Activated CD4-positive, alpha-beta T cell treated with anti-CD3 and anti-CD28 coated beads for 4 hours (primary cell): ENCODE data around the gene TRMT44.
"Not testable (repeated sequence)": the region's sequence is repeated elsewhere in the genome, so short reads cannot be mapped to it uniquely, and the experiment has no call there.

Experiments used
- DNase-seq, 2 donors: peaks; one replicate each; pipeline ENCODE4 v3.0.0-alpha.2; 2020

Gene TRMT44

DNA sequence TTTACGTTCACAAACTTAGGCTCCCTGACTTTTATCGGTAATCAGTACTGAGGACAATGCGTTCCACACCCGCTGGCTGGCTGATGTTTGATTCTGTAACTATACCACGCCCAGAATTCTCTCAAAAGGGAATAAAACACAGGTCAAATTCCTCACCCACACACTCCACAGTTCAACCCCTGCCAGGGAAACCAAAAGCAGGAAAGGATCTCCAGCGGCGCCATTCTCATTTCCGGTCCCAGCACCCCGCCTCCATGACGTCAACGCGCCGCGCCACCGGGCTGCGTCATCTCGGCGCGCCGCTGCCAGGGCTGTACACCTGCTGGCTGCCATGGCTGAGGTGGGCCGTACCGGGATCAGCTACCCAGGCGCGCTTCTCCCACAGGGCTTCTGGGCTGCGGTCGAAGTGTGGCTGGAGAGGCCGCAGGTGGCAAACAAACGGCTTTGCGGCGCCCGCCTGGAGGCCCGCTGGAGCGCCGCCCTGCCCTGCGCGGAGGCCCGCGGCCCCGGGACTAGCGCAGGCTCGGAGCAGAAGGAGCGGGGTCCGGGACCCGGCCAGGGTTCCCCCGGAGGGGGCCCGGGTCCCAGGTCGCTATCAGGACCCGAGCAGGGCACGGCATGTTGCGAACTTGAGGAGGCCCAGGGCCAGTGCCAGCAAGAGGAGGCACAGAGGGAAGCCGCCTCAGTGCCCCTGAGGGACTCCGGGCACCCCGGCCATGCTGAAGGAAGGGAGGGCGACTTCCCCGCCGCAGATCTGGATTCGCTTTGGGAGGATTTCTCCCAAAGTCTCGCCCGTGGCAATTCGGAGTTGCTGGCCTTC is at the start of gene TRMT44, which contains the start of gene ACOX3:
TSS of gene TRMT44 (plus strand) at position 286 of the 820 bp plus-strand sequence. CDS start at position 332, 46 bp downstream.
TSS of gene ACOX3 (minus strand) at position 232 of the 820 bp plus-strand sequence. CDS start 24,202 bp downstream, outside the sequence.
- DNase-seq, result peak; percentile 87 to 97

GRCh38 chr4:8391071-8391470 is 49.5 kb upstream of the TRMT44 start:
- no peak for DNase-seq

DNA sequence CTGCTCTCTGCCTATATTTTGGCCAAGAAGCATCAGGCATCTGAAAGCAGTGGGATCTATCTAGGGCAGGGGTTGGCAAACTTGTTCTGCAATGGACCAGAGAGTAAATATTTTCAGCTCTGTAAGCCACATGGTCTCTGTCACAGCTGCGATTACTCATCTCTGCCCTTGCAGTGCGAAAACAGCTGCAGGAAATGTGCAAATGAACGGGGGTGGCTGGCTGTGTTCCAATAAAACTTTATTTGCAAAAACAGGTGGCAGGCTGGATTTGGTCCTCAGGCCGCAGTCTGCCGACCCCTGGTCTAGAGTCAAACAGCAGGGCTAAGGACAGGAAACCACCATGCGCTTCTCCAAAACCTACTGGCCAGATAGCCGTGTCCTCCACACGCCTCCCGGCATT is 48.6 kb upstream of the TRMT44 start:
- no peak for DNase-seq

GRCh38 chr4:8392591-8393190 is 47.9 kb upstream of the TRMT44 start:
- DNase-seq, result no peak

- no peak for DNase-seq
Measured at GRCh38 chr4:8393593-8394038, 47.0 kb upstream of the TRMT44 start.

DNA sequence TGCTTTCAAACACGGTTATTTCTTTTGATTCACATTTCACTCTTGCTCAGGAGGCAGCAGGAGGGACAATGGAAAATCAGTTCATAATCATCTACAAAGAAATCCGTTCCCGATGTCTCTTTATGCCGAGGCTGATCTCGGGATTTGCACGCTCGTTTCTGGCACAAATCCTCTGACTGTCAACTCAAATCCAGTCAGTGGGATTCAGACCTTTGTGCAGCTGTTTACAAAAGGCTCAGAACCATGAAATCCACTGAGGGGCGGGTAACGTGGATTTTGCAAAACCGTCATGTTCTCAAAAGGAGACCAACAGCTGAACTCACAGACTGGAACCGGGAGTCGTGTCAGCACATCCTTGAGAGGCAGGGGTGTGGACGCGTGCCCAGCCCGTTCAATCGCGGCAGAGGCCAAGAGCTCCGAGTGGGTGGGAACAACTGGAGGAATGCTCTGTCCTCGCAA is 46.5 kb upstream of the TRMT44 start:
- no peak for DNase-seq

DNA sequence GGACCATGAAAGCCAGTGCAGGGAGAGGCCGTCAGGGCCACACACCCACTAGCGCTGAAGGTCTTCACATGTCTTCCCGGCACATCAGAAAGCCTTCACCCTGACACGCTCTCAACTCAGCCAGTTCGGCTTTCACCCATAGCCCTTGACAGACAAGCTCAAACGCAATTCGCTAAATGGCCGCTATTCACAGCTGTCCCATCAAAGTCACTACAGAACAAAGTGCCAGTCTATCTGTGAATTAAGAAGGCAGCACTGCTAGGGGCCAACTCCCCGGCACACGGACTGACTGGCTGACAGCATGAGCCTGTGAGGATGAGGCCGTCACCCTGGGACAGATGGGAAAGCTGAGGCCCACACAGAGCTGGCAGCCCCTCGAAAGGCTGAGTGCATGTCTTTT is 45.8 kb upstream of the TRMT44 start:
- DNase-seq, result no peak

DNA sequence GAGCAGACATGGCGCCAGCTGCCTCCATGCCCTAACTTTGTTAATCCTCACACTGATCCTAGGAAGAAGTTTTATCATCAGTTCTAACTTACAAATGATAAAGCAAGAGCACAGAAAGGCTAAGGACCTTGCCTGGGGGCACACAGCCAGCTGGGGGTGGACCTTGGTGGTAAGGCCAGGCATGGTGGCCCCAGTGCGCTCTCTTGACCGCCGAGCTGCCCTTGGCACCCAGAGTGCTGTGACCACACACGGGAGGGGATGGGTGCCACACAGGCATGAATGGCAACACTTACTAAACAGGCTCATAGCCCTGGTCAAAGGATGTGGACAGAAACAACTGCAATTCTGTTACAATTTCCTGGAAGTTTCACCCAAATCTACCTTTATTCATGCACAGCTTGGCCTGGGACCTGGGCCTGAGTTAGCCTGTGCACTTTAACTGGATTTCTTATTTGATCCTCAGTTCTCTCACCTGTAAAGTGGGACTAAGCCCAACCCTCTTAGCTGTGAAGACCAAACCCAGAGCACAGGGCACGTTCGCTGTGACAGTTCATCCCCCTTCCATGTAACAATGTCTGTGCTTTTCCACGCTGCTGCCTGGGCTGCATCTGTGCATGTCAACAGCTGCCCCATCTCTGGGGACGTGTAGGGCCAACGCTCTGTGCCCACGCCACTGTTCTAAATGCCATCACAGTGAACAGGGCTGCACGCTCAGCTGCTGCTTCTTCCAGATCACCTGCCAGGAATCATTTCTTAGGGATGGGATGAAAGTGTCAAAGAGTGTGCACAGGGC is 44.9 kb upstream of the TRMT44 start:
- DNase-seq, result no peak

GRCh38 chr4:8396762-8397406 is 43.7 kb upstream of the TRMT44 start:
- DNase-seq, result no peak

- no peak for DNase-seq
Measured at GRCh38 chr4:8398347-8398746, 42.2 kb upstream of the TRMT44 start.

GRCh38 chr4:8399298-8399697 is 41.3 kb upstream of the TRMT44 start:
- DNase-seq, result no peak

- DNase-seq, result no peak
Measured at GRCh38 chr4:8400632-8401325, 39.8 kb upstream of the TRMT44 start.

GRCh38 chr4:8401665-8402064 is 38.9 kb upstream of the TRMT44 start:
- DNase-seq, result no peak

DNA sequence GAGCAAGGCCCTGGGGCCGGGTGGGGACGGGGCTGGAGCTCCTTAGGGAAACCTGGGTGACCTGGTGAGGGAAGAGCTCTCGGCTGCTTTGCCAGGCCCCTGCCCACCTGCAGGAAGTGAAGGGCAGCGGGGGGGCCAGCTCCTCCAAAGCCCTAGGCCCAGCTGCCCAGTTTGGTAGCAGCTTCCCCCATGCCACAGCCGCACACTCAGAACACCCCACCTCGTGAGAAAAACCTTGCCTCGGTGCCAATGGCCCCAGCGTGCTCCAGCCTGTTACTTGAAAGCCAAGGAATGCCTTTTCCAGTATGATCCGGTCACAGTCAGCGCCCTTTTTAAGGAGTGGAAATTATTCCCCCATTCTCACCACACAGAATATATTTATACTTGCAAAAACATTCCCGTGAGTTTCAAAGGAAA is 38.4 kb upstream of the TRMT44 start:
- DNase-seq, result no peak

DNA sequence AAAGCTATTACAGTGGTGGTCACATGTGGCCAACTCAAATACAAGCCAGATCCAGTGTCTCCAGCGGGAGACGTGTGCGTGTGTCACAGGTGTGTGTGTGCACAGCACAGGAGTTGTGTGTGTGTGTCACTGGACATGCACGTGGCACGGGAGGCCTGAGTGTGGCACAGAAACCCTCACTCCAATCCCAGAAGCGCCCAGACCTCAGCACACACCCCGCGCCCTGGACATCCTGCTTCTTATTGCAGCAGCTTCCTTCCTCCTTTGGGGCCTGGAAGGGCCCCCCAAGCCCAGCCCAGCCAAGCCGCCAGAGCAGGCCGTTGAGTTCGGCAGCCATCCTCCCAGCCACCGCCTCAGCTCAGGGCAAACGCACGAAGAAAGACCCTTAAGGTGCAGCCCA is 37.9 kb upstream of the TRMT44 start:
- no peak for DNase-seq

GRCh38 chr4:8403173-8403753 is 37.3 kb upstream of the TRMT44 start:
- DNase-seq, result peak; percentile 36 to 43

DNA sequence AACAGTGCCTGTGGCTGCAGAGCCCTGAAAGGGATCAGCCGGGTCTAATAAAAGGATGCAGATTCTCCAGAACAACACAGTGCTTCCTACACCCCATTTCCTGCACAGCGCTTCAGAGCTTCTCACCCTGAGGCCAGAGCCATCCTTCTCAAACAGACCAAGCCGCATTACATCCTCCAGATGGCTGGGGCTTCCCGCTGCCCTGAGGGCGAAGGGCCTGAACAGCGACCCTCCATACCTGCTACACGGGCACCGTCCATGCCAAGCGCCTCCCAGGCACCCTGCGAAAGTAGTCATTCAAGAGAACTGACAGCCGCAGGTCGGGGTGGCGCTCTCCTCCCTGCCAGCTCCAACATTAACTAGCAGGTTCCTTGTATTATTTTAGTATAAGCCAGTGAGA is 36.6 kb upstream of the TRMT44 start:
- DNase-seq, result no peak

- no peak for DNase-seq
Measured at GRCh38 chr4:8404791-8405515, 35.6 kb upstream of the TRMT44 start.

GRCh38 chr4:8405516-8405875 is 35.1 kb upstream of the TRMT44 start:
- no peak for DNase-seq

GRCh38 chr4:8406887-8407286 is 33.7 kb upstream of the TRMT44 start:
- not testable (repeated sequence) for DNase-seq

- no peak for DNase-seq
Measured at GRCh38 chr4:8407316-8407715, 33.3 kb upstream of the TRMT44 start.
